ENCODE measurements around the gene KIAA1755. TPM values are rescaled to one million over a fixed set of nuclear protein-coding genes. Genes with fewer than 3 reads are reported as not detected.

KIAA1755 gene
- total and polyA plus RNA-seq, 9 of the 15 experiments (the other 6 are each of a cell fraction or from before 2014, with no cell fraction given), result not detected

GRCh38 chr20:38165089-38165965, 95.2 kb downstream of the KIAA1755 start, which contains the start of gene TGM2 (continued):
- TF ChIP-seq SRSF7 (optimal IDR thresholded peaks at IDR 0.05; ENCODE audit: low read depth, low read length) (no peak), ZBTB11 (CRISPR knock-in tag; IDR thresholded peaks at IDR 0.05) (no peak), ARNT (IDR thresholded peaks at IDR 0.05) (peak; percentile 55 to 84; a peak in 2 of 4 replicates), ZNF431 (CRISPR knock-in tag; IDR thresholded peaks at IDR 0.05) (no peak), SP1 (CRISPR knock-in tag; IDR thresholded peaks at IDR 0.05) (peak; percentile 64; the same call in 1 of the 2 replicates), RREB1 (CRISPR knock-in tag; IDR thresholded peaks at IDR 0.05) (no peak), JUN (IDR thresholded peaks at IDR 0.05; ENCODE audit: borderline replicate concordance, low read depth, low read length) (no peak), JUN (CRISPR knock-in tag; IDR thresholded peaks at IDR 0.05; ENCODE audit: borderline replicate concordance) (no peak), ZNF24 (IDR thresholded peaks at IDR 0.05) (no peak), HNRNPUL1 (IDR thresholded peaks at IDR 0.05; ENCODE audit: low read length) (no peak), MAFF (IDR thresholded peaks at IDR 0.05; ENCODE audit: low read length) (no peak), HMGXB4 (CRISPR knock-in tag; IDR thresholded peaks at IDR 0.05) (no peak), PTRF (tag; IDR thresholded peaks at IDR 0.05) (no peak), ETS1 (conservative IDR thresholded peaks at IDR 0.05; ENCODE audit: control insufficient read depth, low read depth, low read length) (no peak), HDAC8 (tag; IDR thresholded peaks at IDR 0.05) (no peak)

Data from K562 (cell line).